Measurements from ENCODE around the gene BRI3.

GRCh38 chr7:98244871-98245270, 36.6 kb upstream of the BRI3 start:
- no peak for TF ChIP-seq POLR2AphosphoS5 (IDR thresholded peaks at IDR 0.05; ENCODE audit: low read depth, low read length)
- TF ChIP-seq POLR2A (IDR thresholded peaks at IDR 0.05; ENCODE audit: low read depth, low read length): no peak
- no peak for TF ChIP-seq SPI1 (IDR thresholded peaks at IDR 0.05; ENCODE audit: low read depth, low read length)
- no peak for TF ChIP-seq TAF1 (IDR thresholded peaks at IDR 0.05; ENCODE audit: low read depth, low read length)
- TF ChIP-seq PAX5 (IDR thresholded peaks at IDR 0.05; ENCODE audit: insufficient read depth, low read length, severe bottlenecking): no peak

All from GM12891 (cell line).